Uterus (tissue), 2 donors: ENCODE measurements around the gene SH2D4B.
A peak's percentile ranks its signal among the peaks of the same experiment; 100 is the strongest.

ENCODE experiments used
- POLR2A ChIP-seq, 2 donors: fragments of 450-650 bp; IDR thresholded peaks; one replicate each; pipeline ENCODE4 v1.6.1; 2016; ENCODE audit warnings: antibody characterized with exemption in 2 of 2, mild to moderate bottlenecking in 1 of 2, moderate library complexity in 1 of 2
- TF ChIP-seq, protein P1 (sequence below), 4 experiments: fragments of 200-600 bp in 2 of 4; fragments of 450-650 bp in 2 of 4; sonication (generic) in 2 of 4; IDR thresholded peaks; one replicate each; pipeline ENCODE4 v1.5.1; 2016 to 2019; ENCODE audit warnings: antibody characterized with exemption in 4 of 4, mild to moderate bottlenecking in 2 of 4, moderate library complexity in 1 of 4

DNA sequence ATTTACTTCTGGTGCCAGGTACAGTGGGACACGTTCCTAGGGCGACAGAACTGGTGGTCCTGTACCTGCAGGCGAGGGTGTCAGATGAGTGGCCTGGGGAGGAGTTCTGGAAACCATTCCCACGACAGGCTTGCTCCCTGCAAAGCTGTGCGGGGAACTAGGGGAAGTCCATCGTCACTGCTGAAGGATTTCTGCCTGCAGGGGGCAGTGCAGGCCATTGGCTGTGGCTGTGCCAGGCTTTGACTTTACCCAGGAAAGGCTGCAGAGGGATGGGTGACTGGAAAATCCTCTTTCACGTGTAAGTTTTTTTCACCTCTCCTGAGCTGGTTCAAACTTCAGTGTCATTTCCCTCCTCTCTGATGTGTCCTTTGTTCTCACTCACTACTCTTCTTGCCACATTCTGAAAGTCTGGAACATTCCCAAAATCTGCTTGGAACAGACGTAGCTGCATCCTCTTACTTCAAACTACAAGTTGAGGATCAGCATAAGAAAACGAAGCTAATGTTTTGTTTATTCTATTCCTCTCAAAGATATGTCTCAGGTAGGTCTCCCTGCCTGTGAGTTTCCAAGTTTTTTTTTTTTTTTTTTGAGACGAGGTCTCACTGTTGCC lies 126.5 kb downstream of the SH2D4B start:
- no peak for TF ChIP-seq POLR2A (IDR thresholded peaks at IDR 0.05)
- TF ChIP-seq, protein P1, sequence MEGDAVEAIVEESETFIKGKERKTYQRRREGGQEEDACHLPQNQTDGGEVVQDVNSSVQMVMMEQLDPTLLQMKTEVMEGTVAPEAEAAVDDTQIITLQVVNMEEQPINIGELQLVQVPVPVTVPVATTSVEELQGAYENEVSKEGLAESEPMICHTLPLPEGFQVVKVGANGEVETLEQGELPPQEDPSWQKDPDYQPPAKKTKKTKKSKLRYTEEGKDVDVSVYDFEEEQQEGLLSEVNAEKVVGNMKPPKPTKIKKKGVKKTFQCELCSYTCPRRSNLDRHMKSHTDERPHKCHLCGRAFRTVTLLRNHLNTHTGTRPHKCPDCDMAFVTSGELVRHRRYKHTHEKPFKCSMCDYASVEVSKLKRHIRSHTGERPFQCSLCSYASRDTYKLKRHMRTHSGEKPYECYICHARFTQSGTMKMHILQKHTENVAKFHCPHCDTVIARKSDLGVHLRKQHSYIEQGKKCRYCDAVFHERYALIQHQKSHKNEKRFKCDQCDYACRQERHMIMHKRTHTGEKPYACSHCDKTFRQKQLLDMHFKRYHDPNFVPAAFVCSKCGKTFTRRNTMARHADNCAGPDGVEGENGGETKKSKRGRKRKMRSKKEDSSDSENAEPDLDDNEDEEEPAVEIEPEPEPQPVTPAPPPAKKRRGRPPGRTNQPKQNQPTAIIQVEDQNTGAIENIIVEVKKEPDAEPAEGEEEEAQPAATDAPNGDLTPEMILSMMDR (IDR thresholded peaks at IDR 0.05) = peak; percentile 61 to 70 (median 66)
